SH-SY5Y (cell line): ENCODE results near the gene PPP6C.

ENCODE experiments used
- GATA2 ChIP-seq: IDR thresholded peaks from 2 replicates; pipeline ENCODE4 v1.6.1; 2011; ENCODE audit warnings: mild to moderate bottlenecking, low read depth, low read length
- GATA3 ChIP-seq: IDR thresholded peaks from 2 replicates; pipeline ENCODE4 v1.6.1; 2011; ENCODE audit warnings: low read depth, mild to moderate bottlenecking, low read length, moderate library complexity

DNA sequence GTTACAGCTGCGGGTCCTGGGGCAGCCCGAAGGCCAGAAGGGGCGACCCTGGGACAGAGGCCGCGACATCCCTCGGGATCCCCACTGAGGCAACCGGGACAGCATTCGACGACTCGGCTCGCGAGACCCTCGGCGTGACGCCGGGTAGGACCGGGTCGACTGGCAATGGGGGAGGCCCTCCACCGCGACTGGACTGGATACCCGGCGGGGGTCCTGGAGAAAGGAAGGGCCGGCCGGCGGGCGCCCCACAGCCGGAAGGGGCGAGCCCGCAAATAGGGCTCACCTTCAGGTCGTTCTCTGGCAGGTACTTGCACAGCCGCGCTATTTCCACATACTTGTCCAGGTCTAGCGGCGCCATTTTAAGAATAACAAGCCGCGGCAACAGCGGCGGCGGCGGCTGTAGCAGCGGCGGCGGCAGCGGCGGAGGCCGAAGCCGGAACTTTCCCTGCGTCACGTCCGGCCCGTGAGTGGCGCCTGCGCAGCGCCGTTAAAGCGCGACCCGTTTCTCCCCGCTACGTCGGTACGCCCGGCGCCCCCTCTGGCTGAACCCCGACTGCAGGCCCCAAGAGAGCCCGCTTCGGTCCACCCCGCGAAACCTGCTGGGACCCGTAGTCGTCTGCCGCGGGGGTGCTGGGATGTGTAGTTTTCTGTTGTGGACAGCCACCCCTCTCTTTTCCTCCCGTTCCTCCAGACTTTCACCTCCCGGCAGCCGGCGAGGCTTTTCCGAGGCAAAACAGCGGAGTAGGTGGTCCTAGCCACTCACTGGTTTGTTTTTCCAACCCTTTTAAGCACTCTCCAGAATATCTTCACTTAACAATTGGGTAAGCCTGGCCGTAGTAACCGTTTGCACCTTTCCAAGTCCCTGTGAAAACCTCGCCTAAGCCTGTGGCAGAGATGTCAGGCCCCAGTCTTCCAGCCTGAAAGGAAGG lies at the start of gene PPP6C:
- TF ChIP-seq GATA2 (no peak; the same call in 1 of the 2 replicates), GATA3 (no peak)
